Neural progenitor cell (in vitro differentiated cells): ENCODE measurements around the gene KCP.

Experiments used
- CTCF ChIP-seq: fragments of 200-600 bp; sonication (generic); IDR thresholded peaks from 2 replicates; pipeline ENCODE4 v1.5.1; 2017; ENCODE audit warnings: antibody characterized with exemption, mild to moderate bottlenecking
- EZH2 ChIP-seq: fragments of 200-600 bp; sonication (generic); IDR thresholded peaks from 2 replicates; pipeline ENCODE4 v1.6.1; 2017; ENCODE audit warnings: antibody characterized with exemption, mild to moderate bottlenecking, moderate library complexity

DNA sequence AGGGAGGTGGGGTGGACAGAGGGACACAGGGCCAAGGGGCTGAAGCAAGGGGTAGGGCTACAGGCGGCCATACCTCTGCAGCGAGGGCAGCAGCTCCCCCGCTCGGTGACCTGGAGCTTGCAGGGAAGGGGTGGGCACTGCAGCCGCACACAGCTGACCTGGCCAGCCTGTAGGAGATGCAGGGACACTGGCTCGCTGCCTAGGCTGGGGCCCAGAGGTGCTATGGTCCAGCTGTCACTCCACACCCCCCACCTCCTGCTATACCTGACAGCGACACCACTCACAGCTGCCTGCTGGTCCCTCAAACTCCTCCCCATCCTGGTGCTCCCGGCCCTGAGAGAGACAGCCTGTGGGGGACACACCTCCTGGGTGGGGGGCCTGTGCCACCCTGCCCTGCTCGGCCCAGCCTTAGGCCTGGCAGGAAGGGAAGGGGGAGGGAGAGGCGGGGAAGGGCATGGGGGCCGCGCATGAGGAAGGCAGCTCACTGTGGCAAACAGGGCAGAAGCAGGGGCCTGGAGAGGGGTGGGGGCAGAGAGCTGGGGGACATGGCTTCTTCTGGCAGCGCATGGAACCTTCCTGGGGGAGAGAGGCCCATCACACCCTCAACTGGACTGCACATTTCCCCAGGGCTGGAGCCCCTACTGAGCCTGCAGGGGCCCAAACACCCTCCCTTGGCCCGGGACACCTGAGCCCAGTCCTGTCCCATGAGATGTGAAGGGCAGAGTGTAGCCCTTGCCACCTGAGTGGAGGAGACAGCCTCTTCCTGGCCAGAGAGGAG, 23.9 kb downstream of the KCP start:
- TF ChIP-seq CTCF = no peak
- no peak for TF ChIP-seq EZH2
